Right forelimb (tissue), 1 donor: Measurements from ENCODE around the gene MAPT.

ENCODE experiments used
- DNase-seq: peaks from one replicate; pipeline ENCODE4 v3.0.0-alpha.2; 2018

The MAPT gene

DNA sequence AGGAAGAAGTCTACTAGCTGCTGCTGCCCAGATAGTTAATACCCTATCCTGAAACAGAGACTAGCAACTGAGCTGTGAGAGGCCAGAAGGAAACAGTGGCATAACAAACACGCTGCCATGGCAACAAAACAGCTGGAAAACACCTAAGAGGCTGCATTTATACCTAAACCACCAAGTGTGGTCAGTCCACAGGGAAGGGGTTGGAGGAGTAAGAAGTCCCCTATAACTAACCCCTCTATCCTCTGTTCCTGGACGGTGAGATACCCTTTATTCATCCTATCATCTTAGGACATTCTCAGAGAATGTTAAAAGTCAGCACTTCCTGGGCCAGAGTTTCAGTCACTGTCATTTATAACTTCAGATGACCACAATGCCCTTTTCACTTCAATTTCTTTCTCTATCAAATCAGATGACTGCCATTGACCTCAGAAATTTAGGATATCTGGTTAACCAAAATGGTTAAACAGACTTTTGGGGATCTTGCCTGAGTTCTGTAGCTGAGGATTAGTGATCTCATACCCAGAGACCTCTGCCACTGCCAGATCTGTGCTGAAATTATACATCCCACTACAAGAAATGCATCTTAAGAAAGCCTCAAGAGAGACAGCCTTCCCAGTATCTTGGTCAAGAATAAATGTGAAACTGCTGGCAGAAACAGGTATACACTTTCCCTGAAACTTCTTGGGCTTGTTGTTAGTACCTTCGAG, 140.9 kb downstream of the MAPT start:
- DNase-seq: no peak

DNA sequence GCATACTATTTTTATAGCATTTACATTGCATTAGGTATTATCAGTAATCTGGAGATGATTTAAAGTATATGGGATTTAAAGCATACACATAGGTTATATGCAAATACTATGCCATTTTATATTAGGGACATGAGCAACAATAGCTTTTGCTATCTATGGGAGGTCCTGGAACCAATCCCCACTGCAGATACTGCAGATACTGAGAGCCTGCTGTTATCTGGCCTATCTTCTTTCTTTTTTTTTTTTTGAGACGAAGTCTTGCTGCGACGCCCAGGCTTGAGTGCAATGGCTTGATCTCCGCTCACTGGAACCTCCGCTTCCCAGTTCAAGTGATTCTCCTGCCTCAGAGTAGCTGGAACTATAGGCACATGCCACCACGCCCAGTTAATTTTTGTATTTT, 142.1 kb downstream of the MAPT start:
- DNase-seq: no peak

DNA sequence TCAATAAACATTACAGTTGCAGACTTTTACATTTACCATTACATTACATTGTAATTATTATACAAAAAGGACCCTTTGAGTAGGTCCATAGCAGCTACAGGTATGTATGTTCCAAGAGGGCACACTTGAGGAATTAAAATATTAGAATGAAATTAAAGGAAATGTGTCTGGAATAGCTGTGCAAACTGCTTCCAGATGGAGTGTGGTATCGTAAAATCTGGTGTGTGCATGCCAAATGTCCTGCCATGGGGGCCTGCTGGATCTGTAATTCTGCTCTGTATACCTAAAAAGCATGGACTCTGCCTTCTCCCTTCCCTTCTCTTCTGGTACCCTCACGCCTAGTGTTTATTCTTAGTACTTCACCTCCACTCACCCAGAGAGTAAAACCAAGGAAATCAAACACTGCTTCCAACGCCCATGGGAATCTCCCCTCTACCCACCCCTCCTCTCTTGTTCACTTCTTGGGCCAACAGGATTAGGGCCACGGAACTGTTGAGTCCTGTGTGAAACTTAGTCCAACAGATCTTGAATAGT, 143.4 kb downstream of the MAPT start:
- no peak for DNase-seq

DNA sequence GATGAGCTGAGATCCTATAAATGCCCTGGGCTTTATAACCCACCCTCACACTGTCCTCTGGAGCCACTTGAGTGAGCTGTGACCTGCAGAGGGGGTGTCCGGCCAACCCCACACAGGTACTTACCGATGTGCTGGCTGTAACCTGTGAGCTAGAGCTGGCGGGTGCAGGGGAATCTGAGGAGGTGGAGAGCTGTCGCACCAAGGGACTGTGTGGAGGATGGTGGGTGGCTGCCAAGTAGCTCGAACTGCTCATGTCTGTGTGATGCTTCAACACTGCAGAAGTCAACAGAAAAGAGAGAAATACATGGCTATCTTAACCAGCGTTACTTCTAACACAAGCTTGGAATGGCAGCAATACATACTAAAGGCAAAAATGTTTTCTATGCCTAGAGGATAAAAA, 144.1 kb downstream of the MAPT start:
- DNase-seq: no peak

DNA sequence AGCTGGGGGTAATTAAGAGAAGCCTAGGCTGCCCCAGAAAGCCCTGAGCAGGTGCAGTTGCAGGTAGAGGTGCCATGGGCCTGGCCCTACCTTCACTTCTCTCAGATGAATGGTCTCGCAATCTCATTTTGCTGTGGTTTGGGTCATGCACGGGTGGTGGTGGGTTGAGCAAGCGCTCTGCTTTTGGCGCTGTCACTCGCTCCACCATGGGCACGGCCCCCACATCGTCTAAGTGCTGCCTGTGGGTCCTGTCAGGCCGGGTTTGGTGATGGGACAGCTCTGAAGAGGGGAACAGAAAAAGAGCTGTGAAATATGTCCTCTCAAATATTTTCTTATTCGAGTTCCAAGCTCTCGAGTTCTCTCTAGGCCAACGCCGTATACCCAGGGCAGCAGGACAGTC, 144.6 kb downstream of the MAPT start:
- DNase-seq: no peak

DNA sequence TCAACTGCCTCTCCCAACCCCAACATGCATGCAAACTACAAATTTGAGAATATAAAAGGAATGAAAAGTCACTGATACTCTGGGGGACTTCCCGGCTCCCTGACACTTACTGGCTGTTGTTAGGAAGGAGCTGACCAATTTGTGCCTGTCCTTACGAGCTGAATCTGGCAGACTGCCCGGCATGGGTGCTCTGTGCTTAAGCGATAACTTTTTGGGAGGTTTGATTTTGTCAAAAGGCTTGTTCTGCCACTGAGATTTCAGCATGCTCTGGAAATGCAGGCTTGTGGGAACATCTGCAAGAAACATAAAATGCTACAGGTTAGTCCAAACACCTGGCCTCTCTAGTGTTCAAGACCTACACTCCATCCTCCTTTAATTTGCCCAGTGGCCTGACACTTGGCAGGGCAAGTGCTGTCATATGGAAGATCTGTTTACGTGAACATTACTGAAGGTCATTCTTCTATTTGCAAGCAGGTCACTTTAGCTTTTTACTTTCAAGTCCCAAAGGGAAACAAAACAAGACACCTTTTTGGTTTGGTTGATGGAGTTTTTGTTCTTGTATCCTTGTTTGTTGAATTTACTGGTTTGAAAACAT, 145.3 kb downstream of the MAPT start:
- no peak for DNase-seq

DNA sequence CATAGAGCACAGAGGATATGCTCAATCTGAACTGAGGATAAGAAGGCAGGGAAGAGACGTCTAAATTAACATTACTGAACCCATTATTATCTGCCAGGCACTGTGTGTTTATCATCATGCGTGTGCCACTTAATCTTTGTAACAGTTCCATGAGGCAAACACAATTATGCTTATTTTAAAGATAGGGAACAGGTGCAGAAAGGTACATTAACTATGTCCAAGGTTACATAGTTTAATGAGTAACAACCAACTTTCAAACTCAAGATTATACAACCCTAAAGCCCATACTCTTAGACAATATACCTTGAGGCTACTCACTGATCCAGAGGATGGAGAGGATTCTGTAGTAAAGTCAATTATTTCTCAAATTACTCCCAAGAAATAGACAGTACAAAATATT, 147.9 kb downstream of the MAPT start:
- DNase-seq: no peak

DNA sequence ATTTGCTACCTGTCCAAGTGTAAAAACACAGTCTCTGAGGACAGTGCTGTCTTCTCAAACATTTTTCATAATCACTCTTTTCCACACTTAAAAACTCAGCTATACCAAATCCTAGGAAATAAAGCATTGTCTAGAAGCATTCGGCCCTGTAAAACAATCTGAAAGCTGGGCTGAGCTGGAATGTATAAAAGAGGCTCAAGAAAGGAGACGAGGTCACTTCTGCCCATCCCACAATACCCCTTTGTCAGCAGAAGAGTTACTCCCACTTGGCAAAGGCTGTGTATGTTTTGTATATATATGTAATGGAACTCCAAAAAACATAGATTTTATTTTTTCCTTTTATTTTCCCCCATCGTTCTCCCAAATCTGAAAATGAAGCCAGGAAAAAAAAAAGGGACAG, 148.6 kb downstream of the MAPT start:
- DNase-seq: no peak

DNA sequence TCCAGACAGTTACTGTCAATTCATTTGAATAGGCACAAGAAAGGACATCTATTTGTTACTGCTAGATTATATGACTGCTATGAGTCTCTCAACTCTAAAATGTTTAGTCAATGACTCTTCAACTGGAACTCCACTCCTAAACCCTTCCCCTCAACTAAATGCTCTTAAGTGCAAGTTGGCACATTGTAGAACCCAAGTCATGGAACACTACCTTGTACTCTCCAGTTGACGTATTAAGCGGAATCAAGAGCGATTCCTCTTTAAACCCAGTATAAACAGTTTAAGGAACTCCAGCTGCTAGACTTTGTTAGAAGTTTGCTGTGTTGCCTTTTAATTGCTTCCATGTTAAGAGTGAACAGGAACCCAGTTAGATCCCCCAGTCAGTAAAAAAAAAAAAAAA, 149.3 kb downstream of the MAPT start:
- DNase-seq: no peak

DNA sequence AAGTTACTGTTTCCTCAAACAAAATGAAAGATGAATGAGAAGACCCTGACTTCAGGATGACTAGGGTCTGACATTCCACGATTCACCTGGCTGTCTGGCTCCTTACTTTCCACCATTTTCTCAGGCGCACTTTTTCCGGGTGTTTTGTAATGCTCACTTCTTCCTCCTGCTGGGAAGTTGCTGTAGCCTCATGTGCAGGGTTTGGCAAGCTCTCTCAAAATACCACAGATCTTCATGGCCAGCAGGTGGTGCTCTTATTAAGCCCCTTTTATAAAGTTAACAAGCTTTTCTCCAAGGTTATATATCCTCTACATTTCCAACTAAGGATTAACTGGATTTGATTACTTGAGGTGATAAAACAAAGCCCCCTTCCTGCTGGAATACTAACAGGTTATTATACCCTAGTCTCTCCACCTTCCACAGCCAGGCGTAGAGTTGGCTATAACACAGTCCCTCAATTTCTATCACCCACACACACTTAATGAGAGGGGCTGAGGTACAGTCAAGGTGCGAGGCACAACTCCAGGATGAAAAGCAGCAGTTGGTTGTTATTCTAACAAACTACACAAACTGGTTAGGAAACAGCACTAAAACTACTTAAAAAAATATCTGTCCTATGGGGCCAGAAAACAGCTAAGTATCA, 150.1 kb downstream of the MAPT start:
- DNase-seq: peak; percentile 73

DNA sequence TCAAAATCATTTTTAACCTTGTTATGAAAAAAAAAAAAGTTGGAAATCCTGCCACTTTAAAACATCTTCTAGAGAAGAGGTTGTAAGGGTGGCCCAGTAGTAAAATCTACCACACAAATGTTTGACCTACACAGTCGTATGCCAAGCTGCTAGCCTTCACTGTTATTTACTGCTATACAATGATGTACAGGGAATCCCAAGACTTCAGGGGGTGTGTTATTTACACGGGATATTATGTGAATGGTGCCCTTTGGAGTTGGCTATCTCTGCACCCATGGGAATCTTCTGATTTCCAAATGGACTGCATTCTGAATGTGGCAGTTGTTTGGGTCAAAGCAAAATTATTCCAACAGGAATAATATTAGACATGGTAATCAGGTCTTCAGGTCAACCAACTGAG, 150.6 kb downstream of the MAPT start:
- DNase-seq: no peak

DNA sequence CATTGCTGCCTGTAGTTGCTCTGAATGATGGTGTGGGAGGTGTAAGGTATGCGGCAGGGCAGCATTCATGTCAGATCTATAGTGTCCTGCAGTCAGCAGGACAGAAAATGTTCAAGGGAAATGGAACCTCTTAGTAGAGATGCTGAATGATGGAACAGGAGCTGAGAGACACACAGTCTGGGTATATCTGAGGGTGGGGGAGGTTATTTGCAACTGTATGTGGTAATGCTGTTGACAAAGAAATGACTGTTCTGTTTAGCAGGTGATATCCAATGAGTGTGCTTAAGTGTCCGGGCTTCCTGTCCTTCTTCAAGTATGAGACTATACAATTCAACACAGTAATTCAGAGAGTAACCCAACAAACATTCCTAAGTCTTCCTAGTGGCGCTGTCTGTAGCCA, 151.3 kb downstream of the MAPT start:
- no peak for DNase-seq

DNA sequence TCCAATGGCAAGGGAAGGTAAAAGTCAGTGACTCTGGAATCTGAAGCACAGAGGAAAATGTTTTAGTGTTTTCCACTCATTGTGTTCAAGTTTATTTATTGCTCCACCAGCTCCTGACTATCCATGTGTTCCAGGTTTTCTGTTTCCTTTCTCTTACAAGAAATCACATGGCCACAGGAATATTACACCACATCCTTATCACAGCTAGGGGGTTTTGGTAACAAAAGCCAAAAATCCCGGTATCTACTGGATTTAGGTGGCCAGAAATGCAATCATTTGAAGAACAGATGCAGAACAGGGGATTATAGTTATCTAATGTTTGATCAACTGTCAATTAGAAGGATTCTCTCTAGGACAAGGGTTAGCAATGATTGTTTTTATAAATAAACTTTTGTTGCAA, 152.6 kb downstream of the MAPT start:
- no peak for DNase-seq

DNA sequence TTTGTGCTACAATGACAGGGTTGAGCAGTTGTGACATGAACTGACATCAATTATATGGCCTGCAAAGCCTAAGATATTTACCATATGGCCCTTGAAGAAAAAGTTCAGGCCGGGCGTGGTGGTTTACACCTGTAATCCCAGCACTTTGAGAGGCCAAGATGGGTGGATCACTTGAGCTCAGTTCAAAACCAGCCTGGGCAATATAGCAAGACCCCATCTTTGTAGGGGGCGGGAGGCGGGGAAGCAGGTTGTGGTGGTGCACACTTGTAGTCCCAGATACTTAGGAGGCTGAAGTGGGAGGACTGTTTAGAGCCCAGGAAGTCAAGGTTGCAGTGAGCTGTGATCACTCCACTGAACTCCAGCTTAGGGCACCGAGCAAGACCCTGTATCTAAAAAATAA, 153.0 kb downstream of the MAPT start:
- no peak for DNase-seq

DNA sequence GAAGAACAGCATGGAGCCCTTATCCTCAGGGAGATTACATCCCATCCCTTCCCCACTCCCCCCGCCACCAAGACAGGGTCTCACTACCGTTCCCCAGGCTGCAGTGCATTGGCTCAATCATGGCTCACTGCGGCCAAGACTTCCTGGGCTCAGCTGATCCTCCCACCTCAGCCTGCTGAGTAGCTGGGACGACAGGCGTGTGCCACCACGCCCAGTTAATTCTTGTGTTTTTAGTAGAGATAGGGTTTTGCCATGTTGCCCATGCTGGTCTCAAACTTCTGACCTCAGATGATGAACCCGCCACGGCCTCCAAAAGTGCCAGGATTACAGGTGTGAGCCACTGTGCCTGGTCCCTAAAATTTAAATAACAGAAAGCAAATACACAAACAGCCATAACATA, 153.5 kb downstream of the MAPT start:
- no peak for DNase-seq

DNA sequence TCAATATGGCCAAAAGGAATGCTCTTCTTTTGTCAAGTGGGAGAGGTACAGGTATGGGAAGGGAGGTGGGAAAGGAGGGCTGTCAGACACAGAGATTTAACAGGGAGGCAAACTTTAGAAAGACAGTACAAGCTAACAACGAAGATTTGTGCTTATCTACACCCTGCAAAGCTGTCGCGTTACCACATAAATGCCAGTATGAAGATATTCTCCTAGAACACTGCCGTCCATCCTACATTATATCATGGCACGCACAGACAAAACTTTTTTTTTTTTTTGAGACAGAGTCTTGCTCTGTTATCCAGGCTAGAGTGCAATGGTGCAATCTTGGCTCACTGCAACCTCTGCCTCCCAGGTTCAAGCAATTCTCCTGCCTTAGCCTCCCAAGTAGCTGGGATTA, 155.3 kb downstream of the MAPT start:
- no peak for DNase-seq

DNA sequence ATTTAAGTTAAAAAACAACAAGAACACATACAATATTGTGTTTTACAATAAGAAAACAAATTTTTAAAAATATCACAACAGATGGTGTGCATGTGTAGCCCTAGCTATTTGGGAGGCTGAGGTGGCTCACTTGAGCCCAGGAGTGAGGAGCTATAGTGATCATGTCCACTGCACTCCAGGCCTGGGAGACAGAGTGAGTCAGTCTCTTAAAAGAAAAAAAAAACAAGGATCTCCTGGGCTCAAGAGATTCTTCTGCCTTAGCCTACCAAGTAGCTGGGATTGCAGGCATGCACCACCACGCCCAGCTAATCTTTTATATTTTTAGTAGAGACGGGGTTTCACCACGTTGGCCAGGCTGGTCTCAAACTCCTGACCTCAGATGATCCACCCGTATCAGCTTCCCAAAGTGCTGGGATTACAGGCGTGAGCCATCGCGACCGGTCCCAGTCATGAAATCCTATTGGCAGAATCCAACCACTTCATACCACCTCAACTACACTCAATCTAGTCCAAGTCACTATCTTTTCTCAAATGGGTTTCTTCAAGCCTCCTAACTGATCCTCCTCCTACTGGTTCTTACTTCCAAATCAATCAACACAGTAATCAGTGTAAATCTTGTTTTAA, 159.7 kb downstream of the MAPT start:
- DNase-seq: no peak

DNA sequence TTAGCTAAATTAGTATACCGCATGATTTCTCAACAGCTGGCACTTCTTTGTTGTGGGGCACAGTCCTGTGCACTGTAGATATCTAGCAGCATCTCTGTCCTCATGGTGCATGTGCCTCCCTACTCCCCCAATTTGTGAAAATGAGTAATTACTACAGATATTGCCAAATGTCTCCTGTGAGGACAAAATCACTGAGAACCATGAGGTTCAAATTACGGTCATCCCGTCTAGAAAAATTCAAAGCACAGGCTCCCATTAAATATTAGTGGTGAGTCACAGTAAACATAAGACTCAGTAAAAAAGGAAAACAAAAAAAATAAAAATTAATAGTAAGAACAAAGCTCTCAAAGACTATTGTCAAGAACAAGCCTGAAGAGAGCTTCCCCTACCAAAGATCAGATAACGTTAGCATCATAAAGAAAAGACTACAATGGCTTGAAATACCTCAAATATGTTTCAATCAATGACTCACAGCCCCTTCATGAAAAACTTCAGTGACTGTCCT, 162.5 kb downstream of the MAPT start:
- DNase-seq: no peak

DNA sequence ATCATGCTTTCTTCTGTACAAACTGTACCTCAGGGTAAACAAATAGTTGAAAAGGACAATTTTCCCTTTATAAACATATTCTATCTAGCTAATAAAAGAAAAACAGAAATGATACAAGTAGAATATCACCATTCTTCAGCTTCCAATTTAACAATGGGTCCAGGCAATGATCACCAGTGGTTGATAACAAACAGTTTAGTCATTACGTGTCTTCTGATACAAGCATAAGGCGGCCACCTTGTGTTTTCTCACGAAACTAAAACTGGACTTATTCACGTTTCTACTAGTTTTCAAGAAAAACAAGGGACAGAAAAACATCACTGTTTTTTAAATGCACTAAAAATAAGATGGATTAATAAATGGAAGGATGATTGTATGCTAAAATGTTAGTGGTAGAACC, 163.0 kb downstream of the MAPT start:
- DNase-seq: no peak

DNA sequence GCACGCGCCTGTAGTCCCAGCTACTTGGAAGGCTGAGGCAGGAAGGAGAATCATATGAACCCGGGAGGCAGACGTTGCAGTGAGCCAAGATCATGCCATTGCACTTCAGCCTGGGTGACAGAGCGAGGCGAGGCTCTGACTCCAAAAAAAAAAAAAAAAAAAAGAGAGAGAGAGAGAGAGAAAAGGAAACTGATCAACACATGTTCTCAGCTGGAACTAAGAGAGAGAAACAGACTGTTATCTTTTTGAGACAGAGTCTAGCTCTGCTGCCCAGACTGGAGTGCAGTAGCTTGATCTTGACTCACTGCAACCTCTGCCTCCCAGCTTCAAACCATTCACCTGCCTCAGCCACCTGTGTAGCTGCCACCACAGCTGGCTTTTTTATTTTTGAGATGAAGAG, 165.1 kb downstream of the MAPT start:
- no peak for DNase-seq

DNA sequence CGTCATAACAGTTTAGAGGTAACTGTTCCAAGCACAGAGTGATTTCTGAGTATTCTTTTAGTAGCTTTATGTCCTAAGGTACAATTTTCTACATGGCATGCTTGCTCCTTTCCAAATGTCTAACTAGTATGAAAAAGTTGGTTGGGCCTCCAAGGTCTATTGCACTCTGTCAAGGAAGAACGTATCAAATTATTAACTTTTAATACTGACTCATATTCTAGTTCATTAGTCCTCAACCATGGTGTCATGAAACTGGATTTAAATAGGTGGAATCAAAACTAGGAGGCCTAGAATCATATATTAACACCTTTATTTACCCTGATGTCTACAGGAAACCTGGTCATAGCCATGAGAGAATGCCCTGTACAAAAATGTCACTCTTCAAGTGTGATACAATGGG, 166.1 kb downstream of the MAPT start:
- no peak for DNase-seq

DNA sequence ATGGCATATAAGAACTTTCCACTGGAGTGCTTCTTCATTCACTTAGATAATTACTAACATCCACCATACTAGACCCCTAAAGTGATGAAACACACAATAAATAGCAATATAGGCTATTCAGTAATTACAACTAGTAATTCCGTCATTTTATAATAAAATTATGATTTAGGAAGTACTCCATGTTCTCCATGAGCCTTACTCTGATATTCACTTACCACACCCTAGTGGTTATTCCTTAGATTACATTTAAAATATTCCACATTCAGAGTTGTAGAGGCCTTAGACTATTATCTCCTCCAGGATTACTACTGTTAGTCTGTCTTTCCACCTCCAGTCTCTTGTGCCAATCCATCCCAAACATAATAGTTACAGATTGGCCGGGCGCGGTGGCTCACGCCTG, 167.1 kb downstream of the MAPT start:
- no peak for DNase-seq

DNA sequence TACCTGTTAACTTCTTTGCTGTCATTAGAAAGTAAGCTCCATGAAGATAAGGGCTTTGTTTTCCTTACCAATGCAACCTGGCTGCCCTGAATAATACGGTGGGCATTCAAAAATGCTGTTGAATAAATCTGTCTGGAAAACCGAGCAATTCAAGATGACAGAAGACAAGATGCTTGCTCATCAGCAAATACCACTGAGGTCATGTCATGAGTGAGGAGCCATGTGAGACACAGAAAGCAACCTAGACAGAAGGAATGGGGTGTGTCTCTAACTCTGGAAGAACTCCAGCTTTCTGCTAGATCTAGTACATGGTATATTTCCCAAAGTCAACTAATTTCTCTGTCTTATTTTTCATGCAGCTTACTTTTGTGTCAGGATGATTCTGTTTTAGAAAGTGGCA, 168.9 kb downstream of the MAPT start:
- DNase-seq: no peak

DNA sequence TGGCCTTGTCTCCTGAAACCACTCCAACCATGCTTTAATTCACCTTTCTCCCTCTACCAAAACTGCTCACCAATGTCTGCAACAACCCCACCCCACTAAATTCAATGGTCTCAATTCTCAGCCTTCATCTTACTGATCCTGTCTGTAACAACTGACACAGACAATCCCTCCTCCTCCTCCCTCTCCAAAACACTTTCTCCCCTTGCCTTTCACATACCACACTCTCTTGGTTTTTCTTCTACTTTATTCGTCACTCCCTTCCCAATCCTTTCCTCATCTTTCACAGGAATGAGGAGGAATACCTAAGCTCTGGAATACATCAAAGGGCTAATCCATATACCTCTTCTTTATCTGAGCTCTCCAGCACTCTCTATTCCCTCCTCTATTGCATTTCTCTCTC, 170.1 kb downstream of the MAPT start:
- no peak for DNase-seq
